Pulmonary artery endothelial cell (primary cell): ENCODE data around the gene MSTN. TPM values are rescaled to one million over a fixed set of nuclear protein-coding genes. Genes with fewer than 3 reads are reported as not detected.
"Not testable (repeated sequence)": the region's sequence is repeated elsewhere in the genome, so short reads cannot be mapped to it uniquely, and the experiment has no call there.

Experiments
- DNase-seq: peaks from one replicate; pipeline ENCODE4 v3.0.0-alpha.2; 2011; ENCODE audit warnings: low read depth, low spot score
- total RNA-seq: library from RNA; depleted of rRNA; stranded (reverse); fragments of >200 nt; gene quantifications from 2 replicates; pipeline ENCODE4 v1.2.3, GENCODE V29; 2014

MSTN gene
- total RNA-seq, 1 donor from 2014 or later: not detected

- DNase-seq: no peak
Observed at GRCh38 chr2:190063624-190064023, 1.1 kb upstream of the MSTN start.

GRCh38 chr2:190062053-190062452, 476 bp downstream of the MSTN start:
- DNase-seq: no peak

GRCh38 chr2:190060626-190061025, 1.9 kb downstream of the MSTN start:
- DNase-seq: no peak

- DNase-seq: no peak
Observed at GRCh38 chr2:190060019-190060418, 2.5 kb downstream of the MSTN start.

- DNase-seq: no peak
Observed at GRCh38 chr2:190053426-190053825, 9.1 kb downstream of the MSTN start.

GRCh38 chr2:190052307-190052706, 10.2 kb downstream of the MSTN start:
- DNase-seq: no peak

GRCh38 chr2:190051223-190051622, 11.3 kb downstream of the MSTN start:
- no peak for DNase-seq

GRCh38 chr2:190050001-190050400, 12.5 kb downstream of the MSTN start:
- DNase-seq: no peak

- no peak for DNase-seq
Observed at GRCh38 chr2:190044866-190045265, 17.7 kb downstream of the MSTN start.

- no peak for DNase-seq
Observed at GRCh38 chr2:190043441-190043840, 19.1 kb downstream of the MSTN start.

- DNase-seq: no peak
Observed at GRCh38 chr2:190036071-190036470, 26.5 kb downstream of the MSTN start.

- DNase-seq: not testable (repeated sequence)
Observed at GRCh38 chr2:190034417-190034816, 28.1 kb downstream of the MSTN start.

- DNase-seq: no peak
Observed at GRCh38 chr2:190031969-190032618, 30.4 kb downstream of the MSTN start.

- peak; percentile 8 for DNase-seq
Observed at GRCh38 chr2:190023860-190024259, 38.7 kb downstream of the MSTN start.

GRCh38 chr2:190020720-190021119, 41.8 kb downstream of the MSTN start:
- no peak for DNase-seq

- no peak for DNase-seq
Observed at GRCh38 chr2:190017837-190018236, 44.7 kb downstream of the MSTN start.

GRCh38 chr2:190015969-190016368, 46.6 kb downstream of the MSTN start:
- not testable (repeated sequence) for DNase-seq
